HL-60 (cell line): Measurements from ENCODE around the gene RAB8B.

Experiments
- CTCF ChIP-seq: IDR thresholded peaks from one replicate; pipeline ENCODE4 v1.5.1; 2011; ENCODE audit warnings: low read length, control low read depth, inconsistent platforms; ENCODE audit not compliant: insufficient read depth
- GABPA ChIP-seq: IDR thresholded peaks from 2 replicates; pipeline ENCODE4 v1.6.1; 2012; ENCODE audit warnings: low read depth
- POLR2AphosphoS5 ChIP-seq: IDR thresholded peaks from 2 replicates; pipeline ENCODE4 v1.6.1; 2012; ENCODE audit warnings: low read depth
- SPI1 ChIP-seq: IDR thresholded peaks from 2 replicates; pipeline ENCODE4 v1.6.1; 2012; ENCODE audit warnings: low read depth, mild to moderate bottlenecking, borderline replicate concordance
- TF ChIP-seq, protein P1 (sequence below): IDR thresholded peaks from 2 replicates; pipeline ENCODE4 v1.6.1; 2012; ENCODE audit warnings: low read depth; ENCODE audit not compliant: insufficient replicate concordance

DNA sequence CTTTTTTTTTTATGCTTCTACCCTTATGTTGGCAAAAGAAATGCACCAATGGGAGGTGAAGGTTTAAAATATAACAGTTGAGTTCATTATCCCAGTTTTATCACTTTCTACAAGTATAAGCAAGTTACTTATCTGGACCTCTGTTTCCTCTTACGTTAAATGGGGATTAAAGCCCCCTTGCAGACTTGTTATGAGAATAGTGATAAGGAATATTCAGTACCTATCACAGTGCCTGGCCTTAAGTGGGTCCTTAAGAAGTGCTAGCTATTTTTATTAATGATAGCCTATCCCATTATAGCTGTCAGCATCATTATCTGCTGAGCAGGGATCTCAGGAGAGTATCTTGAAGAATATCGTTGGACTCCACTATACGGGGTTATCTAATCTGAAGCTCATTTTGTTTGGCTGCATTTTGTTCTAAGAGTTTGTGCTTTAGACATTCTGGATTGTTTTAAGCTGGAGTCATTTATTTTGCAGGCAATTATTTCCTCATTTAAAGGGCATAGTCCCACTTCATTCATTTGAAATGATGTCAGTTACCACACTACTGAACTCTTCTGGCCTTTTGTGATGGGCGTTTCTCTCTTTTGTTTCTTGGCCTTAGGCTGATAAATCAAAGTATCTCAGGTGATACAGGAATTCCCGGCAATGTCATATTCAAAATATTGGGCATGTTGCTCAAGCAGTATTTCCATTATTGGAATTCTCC is 28.8 kb downstream of the RAB8B start:
- TF ChIP-seq CTCF (no peak), POLR2AphosphoS5 (no peak), GABPA (no peak), SPI1 (no peak)
- TF ChIP-seq, protein P1, sequence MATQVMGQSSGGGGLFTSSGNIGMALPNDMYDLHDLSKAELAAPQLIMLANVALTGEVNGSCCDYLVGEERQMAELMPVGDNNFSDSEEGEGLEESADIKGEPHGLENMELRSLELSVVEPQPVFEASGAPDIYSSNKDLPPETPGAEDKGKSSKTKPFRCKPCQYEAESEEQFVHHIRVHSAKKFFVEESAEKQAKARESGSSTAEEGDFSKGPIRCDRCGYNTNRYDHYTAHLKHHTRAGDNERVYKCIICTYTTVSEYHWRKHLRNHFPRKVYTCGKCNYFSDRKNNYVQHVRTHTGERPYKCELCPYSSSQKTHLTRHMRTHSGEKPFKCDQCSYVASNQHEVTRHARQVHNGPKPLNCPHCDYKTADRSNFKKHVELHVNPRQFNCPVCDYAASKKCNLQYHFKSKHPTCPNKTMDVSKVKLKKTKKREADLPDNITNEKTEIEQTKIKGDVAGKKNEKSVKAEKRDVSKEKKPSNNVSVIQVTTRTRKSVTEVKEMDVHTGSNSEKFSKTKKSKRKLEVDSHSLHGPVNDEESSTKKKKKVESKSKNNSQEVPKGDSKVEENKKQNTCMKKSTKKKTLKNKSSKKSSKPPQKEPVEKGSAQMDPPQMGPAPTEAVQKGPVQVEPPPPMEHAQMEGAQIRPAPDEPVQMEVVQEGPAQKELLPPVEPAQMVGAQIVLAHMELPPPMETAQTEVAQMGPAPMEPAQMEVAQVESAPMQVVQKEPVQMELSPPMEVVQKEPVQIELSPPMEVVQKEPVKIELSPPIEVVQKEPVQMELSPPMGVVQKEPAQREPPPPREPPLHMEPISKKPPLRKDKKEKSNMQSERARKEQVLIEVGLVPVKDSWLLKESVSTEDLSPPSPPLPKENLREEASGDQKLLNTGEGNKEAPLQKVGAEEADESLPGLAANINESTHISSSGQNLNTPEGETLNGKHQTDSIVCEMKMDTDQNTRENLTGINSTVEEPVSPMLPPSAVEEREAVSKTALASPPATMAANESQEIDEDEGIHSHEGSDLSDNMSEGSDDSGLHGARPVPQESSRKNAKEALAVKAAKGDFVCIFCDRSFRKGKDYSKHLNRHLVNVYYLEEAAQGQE, result no peak
